Smooth muscle cell (in vitro differentiated cells): Measurements from ENCODE around the gene NDC1. TPM values are rescaled to one million over a fixed set of nuclear protein-coding genes. Genes with fewer than 3 reads are reported as not detected.

Source experiments
- DNase-seq: peaks from one replicate; lab custom pipeline; 2025; ENCODE audit not compliant: unreplicated experiment; lab: John Stamatoyannopoulos, UW
- H2AFZ ChIP-seq: fragments of 200-600 bp; sonication (generic); 2 replicates; pipeline ENCODE4 v1.6.0; 2016; ENCODE audit warnings: antibody characterized with exemption, low read depth, mild to moderate bottlenecking
- H3F3A ChIP-seq: fragments of 200-600 bp; sonication (generic); 2 replicates; pipeline ENCODE4 v1.6.0; 2017; ENCODE audit warnings: antibody characterized with exemption, low read depth
- H3K27ac ChIP-seq: fragments of 200-600 bp; sonication (generic); 2 replicates; pipeline ENCODE4 v1.5.1; 2016; ENCODE audit warnings: low read depth, mild to moderate bottlenecking
- H3K27me3 ChIP-seq: fragments of 200-600 bp; sonication (generic); 2 replicates; pipeline ENCODE4 v1.6.1; 2016; ENCODE audit warnings: low read depth, mild to moderate bottlenecking
- H3K36me3 ChIP-seq: fragments of 200-600 bp; sonication (generic); 2 replicates; pipeline ENCODE4 v1.5.1; 2016; ENCODE audit warnings: low read depth
- H3K4me1 ChIP-seq: fragments of 200-600 bp; sonication (generic); 2 replicates; pipeline ENCODE4 v1.5.1; 2016; ENCODE audit warnings: low read depth
- H3K4me2 ChIP-seq: fragments of 200-600 bp; sonication (generic); 2 replicates; pipeline ENCODE4 v1.6.0; 2016; ENCODE audit warnings: mild to moderate bottlenecking
- H3K4me3 ChIP-seq: fragments of 200-600 bp; sonication (generic); 2 replicates; pipeline ENCODE4 v1.5.1; 2016; ENCODE audit warnings: mild to moderate bottlenecking
- H3K79me2 ChIP-seq: fragments of 200-600 bp; sonication (generic); 2 replicates; pipeline ENCODE4 v1.6.0; 2016; ENCODE audit warnings: low read depth, mild to moderate bottlenecking
- H3K9ac ChIP-seq: fragments of 200-600 bp; sonication (generic); 2 replicates; pipeline ENCODE4 v1.6.0; 2016; ENCODE audit warnings: low read depth
- H3K9me3 ChIP-seq: fragments of 200-600 bp; sonication (generic); replicated peaks from 2 replicates; pipeline ENCODE4 v1.5.1; 2016; ENCODE audit warnings: low read depth
- H4K20me1 ChIP-seq: fragments of 200-600 bp; sonication (generic); 2 replicates; pipeline ENCODE4 v1.6.0; 2016; ENCODE audit warnings: low read depth
- WGBS: methylation state at CpG from one replicate; pipeline ENCODE4 v1.1.7; 2016; ENCODE audit warnings: low lambda C conversion rate; 5-methylcytosine and 5-hydroxymethylcytosine counted together
- polyA plus RNA-seq: library from polyadenylated mRNA; unstranded; fragments of >200 nt; fragmentation: Nextera tagmentation; extraction: Ambion mirVana; gene quantifications from 2 replicates; pipeline ENCODE4 v1.2.1, GENCODE V29; 2016
- total RNA-seq: library from RNA; depleted of rRNA; stranded (reverse); fragments of >200 nt; gene quantifications from 2 replicates; pipeline ENCODE4 v1.2.3, GENCODE V29; 2014
- TF ChIP-seq, protein P1 (sequence below): fragments of 200-600 bp; sonication (generic); IDR thresholded peaks from 2 replicates; pipeline ENCODE4 v1.5.1; 2017; ENCODE audit warnings: borderline replicate concordance, mild to moderate bottlenecking, antibody characterized with exemption; ENCODE audit not compliant: insufficient read depth, poor library complexity, severe bottlenecking

The NDC1 gene
- total and polyA plus RNA-seq, 2 experiments from 2014 or later, result 5.5 to 20.2 TPM

DNA sequence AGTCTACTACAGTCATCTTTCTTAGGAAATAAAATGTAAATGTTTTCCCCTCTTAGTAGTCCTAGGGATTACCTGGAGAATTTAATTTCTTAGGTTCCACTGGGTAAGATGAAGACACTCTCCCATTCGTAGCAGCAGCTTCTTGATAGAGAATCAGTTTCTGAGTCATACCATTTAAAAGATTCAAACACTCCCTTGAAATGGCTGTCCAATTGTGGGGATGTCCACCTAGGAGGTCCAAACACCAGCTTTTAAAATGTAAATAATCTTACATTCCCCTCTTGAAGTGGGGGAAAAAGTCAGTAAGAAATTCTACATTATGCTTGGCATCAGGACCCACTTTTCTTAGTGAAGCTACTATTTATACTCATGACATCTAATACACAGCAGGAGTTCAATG, 37.5 kb downstream of the NDC1 start:
- TF ChIP-seq, protein P1, sequence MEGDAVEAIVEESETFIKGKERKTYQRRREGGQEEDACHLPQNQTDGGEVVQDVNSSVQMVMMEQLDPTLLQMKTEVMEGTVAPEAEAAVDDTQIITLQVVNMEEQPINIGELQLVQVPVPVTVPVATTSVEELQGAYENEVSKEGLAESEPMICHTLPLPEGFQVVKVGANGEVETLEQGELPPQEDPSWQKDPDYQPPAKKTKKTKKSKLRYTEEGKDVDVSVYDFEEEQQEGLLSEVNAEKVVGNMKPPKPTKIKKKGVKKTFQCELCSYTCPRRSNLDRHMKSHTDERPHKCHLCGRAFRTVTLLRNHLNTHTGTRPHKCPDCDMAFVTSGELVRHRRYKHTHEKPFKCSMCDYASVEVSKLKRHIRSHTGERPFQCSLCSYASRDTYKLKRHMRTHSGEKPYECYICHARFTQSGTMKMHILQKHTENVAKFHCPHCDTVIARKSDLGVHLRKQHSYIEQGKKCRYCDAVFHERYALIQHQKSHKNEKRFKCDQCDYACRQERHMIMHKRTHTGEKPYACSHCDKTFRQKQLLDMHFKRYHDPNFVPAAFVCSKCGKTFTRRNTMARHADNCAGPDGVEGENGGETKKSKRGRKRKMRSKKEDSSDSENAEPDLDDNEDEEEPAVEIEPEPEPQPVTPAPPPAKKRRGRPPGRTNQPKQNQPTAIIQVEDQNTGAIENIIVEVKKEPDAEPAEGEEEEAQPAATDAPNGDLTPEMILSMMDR, result no peak
- Histone ChIP-seq H4K20me1 (no peaks in the 10 kb centered on the region), H3K4me2 (no peak overlapping the region), H3K36me3 (no peaks in the 10 kb centered on the region), H3K9ac (no peak overlapping the region), H3K27me3 (no peaks in the 10 kb centered on the region), H3K27ac (no peak overlapping the region), H3F3A (no peaks in the 10 kb centered on the region), H3K4me3 (no peak overlapping the region), H3K4me1 (no peaks in the 10 kb centered on the region), H3K79me2 (no peaks in the 10 kb centered on the region), H3K9me3 (no peaks in the 10 kb centered on the region), H2AFZ (no peak overlapping the region)
- 96% methylated on average over 1 of the region's 1 CpG for WGBS
- DNase-seq, result no peak

- WGBS, result 90% methylated on average over 1 of the region's 1 CpG
- no peak overlapping the region for H3K4me2 ChIP-seq
- TF ChIP-seq, protein P1, result no peak
- H3K27ac ChIP-seq, result no peak overlapping the region
- H3K4me1 ChIP-seq, result no peaks in the 10 kb centered on the region
- no peaks in the 10 kb centered on the region for H3K79me2 ChIP-seq
- H3K27me3 ChIP-seq, result no peaks in the 10 kb centered on the region
- H3K4me3 ChIP-seq, result no peak overlapping the region
- H4K20me1 ChIP-seq, result no peaks in the 10 kb centered on the region
- no peak for DNase-seq
- H3F3A ChIP-seq, result no peaks in the 10 kb centered on the region
- H2AFZ ChIP-seq, result no peak overlapping the region
- H3K36me3 ChIP-seq, result no peaks in the 10 kb centered on the region
- no peaks in the 10 kb centered on the region for H3K9me3 ChIP-seq
- no peak overlapping the region for H3K9ac ChIP-seq
Measured at GRCh38 chr1:53799141-53799540, 39.0 kb downstream of the NDC1 start.

GRCh38 chr1:53792806-53793205, 45.3 kb downstream of the NDC1 start:
- H3K9me3 ChIP-seq, result no peaks in the 10 kb centered on the region
- no peaks in the 10 kb centered on the region for H4K20me1 ChIP-seq
- H3K4me3 ChIP-seq, result no peak overlapping the region
- H3K79me2 ChIP-seq, result no peaks in the 10 kb centered on the region
- no peaks in the 10 kb centered on the region for H3K27me3 ChIP-seq
- 53% methylated on average over 4 of the region's 4 CpGs for WGBS
- TF ChIP-seq, protein P1, result no peak
- no peak overlapping the region for H2AFZ ChIP-seq
- H3K4me1 ChIP-seq, result no peaks in the 10 kb centered on the region
- H3K4me2 ChIP-seq, result no peak overlapping the region
- H3K9ac ChIP-seq, result no peak overlapping the region
- H3F3A ChIP-seq, result no peaks in the 10 kb centered on the region
- no peak overlapping the region for H3K27ac ChIP-seq
- no peaks in the 10 kb centered on the region for H3K36me3 ChIP-seq
- no peak for DNase-seq

DNA sequence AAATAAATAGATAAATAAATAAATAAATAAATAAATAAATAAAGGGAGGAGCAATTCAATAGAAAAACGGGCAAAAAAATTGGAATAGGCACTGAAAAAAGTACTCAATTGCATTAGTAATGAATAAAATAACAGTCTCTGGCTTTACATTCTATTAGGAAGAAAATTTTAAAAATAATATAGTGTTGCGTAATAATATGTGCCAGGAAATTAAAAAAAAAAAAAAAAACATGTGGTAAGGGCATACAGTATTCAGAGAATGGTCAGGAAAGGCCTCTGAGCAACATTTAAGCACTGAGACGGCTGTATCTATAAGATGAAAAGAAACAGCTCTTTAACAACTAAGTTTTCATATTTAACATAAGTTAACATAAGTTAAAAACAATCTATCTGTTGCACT, 50.4 kb downstream of the NDC1 start:
- Histone ChIP-seq H3K27me3 (no peaks in the 10 kb centered on the region), H3K9me3 (no peaks in the 10 kb centered on the region), H3K79me2 (no peaks in the 10 kb centered on the region), H3K27ac (no peak overlapping the region), H3K4me2 (no peak overlapping the region), H3K4me3 (no peak overlapping the region), H3K4me1 (no peaks in the 10 kb centered on the region), H3K9ac (no peak overlapping the region), H3K36me3 (no peaks in the 10 kb centered on the region), H2AFZ (no peak overlapping the region), H4K20me1 (no peaks in the 10 kb centered on the region), H3F3A (no peaks in the 10 kb centered on the region)
- TF ChIP-seq, protein P1, result no peak
- 96% methylated on average over 3 of the region's 3 CpGs for WGBS
- DNase-seq, result no peak
